Ascending aorta (tissue), 2 donors: ENCODE results near the gene SLC52A3. TPM values are rescaled to one million over a fixed set of nuclear protein-coding genes. Genes with fewer than 3 reads are reported as not detected.

ENCODE experiments used
- DNase-seq, 2 donors: peaks; one replicate each; pipeline ENCODE4 v3.0.0-alpha.2; 2019; ENCODE audit warnings: low spot score in 2 of 2
- H3K27ac ChIP-seq, 2 donors: fragments of 200-600 bp; sonication (generic); one replicate each; pipeline ENCODE4 v1.5.1; 2016 to 2017; ENCODE audit warnings: mild to moderate bottlenecking in 1 of 2
- H3K27me3 ChIP-seq: fragments of 200-600 bp; sonication (generic); one replicate; pipeline ENCODE4 v1.5.1; 2017
- H3K36me3 ChIP-seq, 2 donors: fragments of 200-600 bp; sonication (generic); one replicate each; pipeline ENCODE4 v1.5.1; 2016
- H3K4me1 ChIP-seq, 2 donors: fragments of 200-600 bp; sonication (generic); one replicate each; pipeline ENCODE4 v1.5.1; 2016 to 2017; ENCODE audit warnings: mild to moderate bottlenecking in 1 of 2
- H3K4me3 ChIP-seq, 2 donors: fragments of 200-600 bp; sonication (generic); one replicate each; pipeline ENCODE4 v1.5.1; 2016 to 2017; ENCODE audit warnings: mild to moderate bottlenecking in 1 of 2
- H3K9me3 ChIP-seq, 2 donors: fragments of 200-600 bp; sonication (generic); one replicate each; pipeline ENCODE4 v1.5.1; 2016
- CTCF ChIP-seq, 3 experiments: fragments of 200-600 bp in 2 of 3; fragments of 450-650 bp in 1 of 3; sonication (generic) in 2 of 3; IDR thresholded peaks; one replicate each; pipeline ENCODE4 v1.5.1; 2016 to 2019; ENCODE audit warnings: antibody characterized with exemption in 3 of 3, mild to moderate bottlenecking in 1 of 3, moderate library complexity in 1 of 3
- intact Hi-C: fragments of 100-400 bp; cut with DNase I; formaldehyde crosslinking; loops from one replicate; pipeline ENCODE4 v1.15.1; 2023
- total RNA-seq: library from RNA; depleted of rRNA; stranded (reverse); fragments of >200 nt; gene quantifications from one replicate; pipeline ENCODE4 v1.1.0, GENCODE V29; 2016

The SLC52A3 gene
- total RNA-seq, 1 donor from 2014 or later = 3.0 TPM

GRCh38 chr20:772806-773205 lies 4.5 kb upstream of the SLC52A3 start:
- TF ChIP-seq CTCF (IDR thresholded peaks at IDR 0.05) = no peak
- Histone ChIP-seq H3K4me3 (no peak overlapping the region), H3K27me3 (no peaks in the 10 kb centered on the region), H3K4me1 (no peaks in the 10 kb centered on the region), H3K36me3 (no peaks in the 10 kb centered on the region), H3K9me3 (no peaks in the 10 kb centered on the region), H3K27ac (no peak overlapping the region)
- intact Hi-C loops = no loop called here
- no peak for DNase-seq

GRCh38 chr20:771741-772464 lies 3.6 kb upstream of the SLC52A3 start:
- TF ChIP-seq CTCF (IDR thresholded peaks at IDR 0.05) = no peak
- no peaks in the 10 kb centered on the region for H3K27me3 ChIP-seq
- DNase-seq = no peak
- intact Hi-C loops = no loop called here
- no peak overlapping the region for H3K4me3 ChIP-seq
- H3K36me3 ChIP-seq = no peaks in the 10 kb centered on the region
- no peaks in the 10 kb centered on the region for H3K4me1 ChIP-seq
- H3K9me3 ChIP-seq = no peaks in the 10 kb centered on the region
- H3K27ac ChIP-seq = no peak overlapping the region

- no peaks in the 10 kb centered on the region for H3K36me3 ChIP-seq
- no peaks in the 10 kb centered on the region for H3K4me1 ChIP-seq
- H3K27me3 ChIP-seq = no peaks in the 10 kb centered on the region
- no peak for TF ChIP-seq CTCF (IDR thresholded peaks at IDR 0.05)
- H3K4me3 ChIP-seq = no peak overlapping the region
- no peaks in the 10 kb centered on the region for H3K9me3 ChIP-seq
- no peak overlapping the region for H3K27ac ChIP-seq
- DNase-seq = no peak
- intact Hi-C loops = no loop called here
These were observed 2.4 kb upstream of the SLC52A3 start for GRCh38 chr20:770691-771090.

GRCh38 chr20:766906-767305 lies 1.4 kb downstream of the SLC52A3 start:
- no peaks in the 10 kb centered on the region for H3K4me1 ChIP-seq
- no peaks in the 10 kb centered on the region for H3K27me3 ChIP-seq
- DNase-seq = no peak
- intact Hi-C loops = no loop called here
- H3K27ac ChIP-seq = no peak overlapping the region
- H3K36me3 ChIP-seq = no peaks in the 10 kb centered on the region
- H3K9me3 ChIP-seq = no peaks in the 10 kb centered on the region
- no peak for TF ChIP-seq CTCF (IDR thresholded peaks at IDR 0.05)
- no peak overlapping the region for H3K4me3 ChIP-seq

GRCh38 chr20:764255-764654 lies 4.0 kb downstream of the SLC52A3 start:
- intact Hi-C loops = no loop called here
- H3K27ac ChIP-seq = no peak overlapping the region
- no peak for TF ChIP-seq CTCF (IDR thresholded peaks at IDR 0.05)
- H3K9me3 ChIP-seq = no peaks in the 10 kb centered on the region
- no peaks in the 10 kb centered on the region for H3K4me1 ChIP-seq
- no peak overlapping the region for H3K4me3 ChIP-seq
- no peak for DNase-seq
- no peaks in the 10 kb centered on the region for H3K36me3 ChIP-seq
- no peaks in the 10 kb centered on the region for H3K27me3 ChIP-seq
